Middle frontal gyrus (tissue), 1 donor: ENCODE measurements around the gene NUP58.
"Not testable (repeated sequence)": the region's sequence is repeated elsewhere in the genome, so short reads cannot be mapped to it uniquely, and the experiment has no call there.

Experiments
- DNase-seq: peaks from one replicate; pipeline ENCODE4 v3.0.0-alpha.2; 2015; ENCODE audit warnings: low spot score; ENCODE audit errors: extremely low spot score

Gene NUP58

GRCh38 chr13:25302121-25302520 is 696 bp downstream of the NUP58 start:
- no peak for DNase-seq

- no peak for DNase-seq
These were observed 5.4 kb downstream of the NUP58 start for GRCh38 chr13:25306671-25307464.

- no peak for DNase-seq
These were observed 9.5 kb downstream of the NUP58 start for GRCh38 chr13:25310891-25311290.

GRCh38 chr13:25318946-25319345 is 17.5 kb downstream of the NUP58 start:
- not testable (repeated sequence) for DNase-seq

GRCh38 chr13:25319771-25320170 is 18.3 kb downstream of the NUP58 start:
- DNase-seq = no peak

- DNase-seq = no peak
These were observed 22.7 kb downstream of the NUP58 start for GRCh38 chr13:25324100-25324499.

GRCh38 chr13:25329706-25330105 is 28.3 kb downstream of the NUP58 start:
- no peak for DNase-seq

GRCh38 chr13:25330541-25330940 is 29.1 kb downstream of the NUP58 start:
- DNase-seq = no peak

- no peak for DNase-seq
These were observed 34.4 kb downstream of the NUP58 start for GRCh38 chr13:25335856-25336255.

GRCh38 chr13:25345576-25345975 is 44.2 kb downstream of the NUP58 start:
- no peak for DNase-seq

GRCh38 chr13:25347151-25347550 is 45.7 kb downstream of the NUP58 start:
- DNase-seq = no peak

GRCh38 chr13:25351404-25351803 is 50.0 kb downstream of the NUP58 start:
- DNase-seq = no peak

GRCh38 chr13:25352230-25352629 is 50.8 kb downstream of the NUP58 start:
- DNase-seq = no peak

GRCh38 chr13:25352806-25353205 is 51.4 kb downstream of the NUP58 start:
- no peak for DNase-seq

- no peak for DNase-seq
These were observed 51.9 kb downstream of the NUP58 start for GRCh38 chr13:25353344-25353743.

- DNase-seq = no peak
These were observed 53.0 kb downstream of the NUP58 start for GRCh38 chr13:25354377-25354776.

GRCh38 chr13:25360443-25360842 is 59.0 kb downstream of the NUP58 start:
- DNase-seq = not testable (repeated sequence)

- no peak for DNase-seq
These were observed 64.4 kb downstream of the NUP58 start for GRCh38 chr13:25365720-25366235.

GRCh38 chr13:25371158-25371874 is 69.9 kb downstream of the NUP58 start:
- no peak for DNase-seq

GRCh38 chr13:25371875-25372283 is 70.5 kb downstream of the NUP58 start, which contains the start of gene ATP8A2:
TSS of gene ATP8A2 (plus strand) at chr13:25371974. CDS start at chr13:25372213, 239 bp downstream.
- DNase-seq = peak; percentile 8

GRCh38 chr13:25372284-25373081 is 71.1 kb downstream of the NUP58 start:
- no peak for DNase-seq
